ENCODE data around the gene LSM14B.
A peak's percentile ranks its signal among the peaks of the same experiment; 100 is the strongest.

The LSM14B gene

GRCh38 chr20:62088258-62089127 lies 33.8 kb upstream of the LSM14B start:
- Histone ChIP-seq H3K27ac (ENCODE audit: low read depth in 2 of 2, low read length in 2 of 2) (no peak overlapping the region), H3K4me3 (ENCODE audit: low read length in 2 of 2) (no peak overlapping the region), H3K27me3 (ENCODE audit: control insufficient read depth in 2 of 2, insufficient read depth in 2 of 2, low read length in 2 of 2) (no peaks in the 10 kb centered on the region), H3K9me3 (ENCODE audit: control insufficient read depth in 2 of 2, low read length in 2 of 2) (no peaks in the 10 kb centered on the region), H3K9ac (ENCODE audit: low read depth in 1 of 2, low read length in 2 of 2) (no peak overlapping the region), H3K4me1 (ENCODE audit: control insufficient read depth in 2 of 2, insufficient read depth in 2 of 2, low read length in 2 of 2) (no peaks in the 10 kb centered on the region), H3K36me3 (ENCODE audit: control insufficient read depth in 2 of 2, insufficient read depth in 2 of 2, low read length in 2 of 2) (no peaks in the 10 kb centered on the region)

DNA sequence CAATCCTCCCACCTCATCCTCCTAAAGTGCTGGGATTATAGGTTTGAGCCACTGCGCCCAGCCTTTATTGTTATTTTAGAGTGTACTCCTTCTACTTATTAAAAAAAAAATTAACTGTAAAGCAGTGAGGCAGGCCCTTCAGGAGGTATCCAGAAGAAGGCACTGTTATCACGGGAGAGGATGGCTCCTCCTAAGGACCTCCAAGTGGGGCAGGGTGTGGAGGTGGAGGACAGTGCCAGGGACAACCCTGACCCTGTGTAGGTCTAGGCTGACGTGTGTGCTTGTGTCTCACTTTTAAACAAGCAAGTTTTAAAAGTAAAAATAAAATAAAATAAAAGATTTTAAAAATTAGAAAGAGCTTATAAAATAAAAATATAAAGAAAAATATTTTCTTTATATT lies 32.9 kb upstream of the LSM14B start:
- Histone ChIP-seq H3K27ac (ENCODE audit: low read depth in 2 of 2, low read length in 2 of 2) (no peak overlapping the region), H3K4me3 (ENCODE audit: low read length in 2 of 2) (no peak overlapping the region), H3K27me3 (ENCODE audit: control insufficient read depth in 2 of 2, insufficient read depth in 2 of 2, low read length in 2 of 2) (no peaks in the 10 kb centered on the region), H3K36me3 (ENCODE audit: control insufficient read depth in 2 of 2, insufficient read depth in 2 of 2, low read length in 2 of 2) (no peaks in the 10 kb centered on the region), H3K9me3 (ENCODE audit: control insufficient read depth in 2 of 2, low read length in 2 of 2) (no peaks in the 10 kb centered on the region), H3K4me1 (ENCODE audit: control insufficient read depth in 2 of 2, insufficient read depth in 2 of 2, low read length in 2 of 2) (no peaks in the 10 kb centered on the region), H3K9ac (ENCODE audit: low read depth in 1 of 2, low read length in 2 of 2) (no peak overlapping the region)

GRCh38 chr20:62096421-62097380 lies 25.6 kb upstream of the LSM14B start:
- no peaks in the 10 kb centered on the region for H3K27me3 ChIP-seq (ENCODE audit: control insufficient read depth in 2 of 2, insufficient read depth in 2 of 2, low read length in 2 of 2)
- H3K27ac ChIP-seq (ENCODE audit: low read depth in 2 of 2, low read length in 2 of 2) = no peak overlapping the region
- H3K4me3 ChIP-seq (ENCODE audit: low read length in 2 of 2) = no peak overlapping the region
- H3K9ac ChIP-seq (ENCODE audit: low read depth in 1 of 2, low read length in 2 of 2) = no peak overlapping the region
- no peaks in the 10 kb centered on the region for H3K4me1 ChIP-seq (ENCODE audit: control insufficient read depth in 2 of 2, insufficient read depth in 2 of 2, low read length in 2 of 2)
- H3K9me3 ChIP-seq (ENCODE audit: control insufficient read depth in 2 of 2, low read length in 2 of 2) = no peaks in the 10 kb centered on the region
- no peaks in the 10 kb centered on the region for H3K36me3 ChIP-seq (ENCODE audit: control insufficient read depth in 2 of 2, insufficient read depth in 2 of 2, low read length in 2 of 2)

GRCh38 chr20:62097881-62098407 lies 24.3 kb upstream of the LSM14B start:
- H3K4me3 ChIP-seq (ENCODE audit: low read length in 2 of 2) = no peak overlapping the region
- H3K27me3 ChIP-seq (ENCODE audit: control insufficient read depth in 2 of 2, insufficient read depth in 2 of 2, low read length in 2 of 2) = no peaks in the 10 kb centered on the region
- no peak overlapping the region for H3K9ac ChIP-seq (ENCODE audit: low read depth in 1 of 2, low read length in 2 of 2)
- no peaks in the 10 kb centered on the region for H3K36me3 ChIP-seq (ENCODE audit: control insufficient read depth in 2 of 2, insufficient read depth in 2 of 2, low read length in 2 of 2)
- no peaks in the 10 kb centered on the region for H3K4me1 ChIP-seq (ENCODE audit: control insufficient read depth in 2 of 2, insufficient read depth in 2 of 2, low read length in 2 of 2)
- H3K27ac ChIP-seq (ENCODE audit: low read depth in 2 of 2, low read length in 2 of 2) = no peak overlapping the region
- no peaks in the 10 kb centered on the region for H3K9me3 ChIP-seq (ENCODE audit: control insufficient read depth in 2 of 2, low read length in 2 of 2)

GRCh38 chr20:62101078-62101477 lies 21.2 kb upstream of the LSM14B start:
- H3K27me3 ChIP-seq (ENCODE audit: control insufficient read depth in 2 of 2, insufficient read depth in 2 of 2, low read length in 2 of 2) = no peaks in the 10 kb centered on the region
- no peaks in the 10 kb centered on the region for H3K36me3 ChIP-seq (ENCODE audit: control insufficient read depth in 2 of 2, insufficient read depth in 2 of 2, low read length in 2 of 2)
- H3K9ac ChIP-seq (ENCODE audit: low read depth in 1 of 2, low read length in 2 of 2) = no peak overlapping the region
- H3K4me3 ChIP-seq (ENCODE audit: low read length in 2 of 2) = no peak overlapping the region
- H3K27ac ChIP-seq (ENCODE audit: low read depth in 2 of 2, low read length in 2 of 2) = no peak overlapping the region
- no peaks in the 10 kb centered on the region for H3K9me3 ChIP-seq (ENCODE audit: control insufficient read depth in 2 of 2, low read length in 2 of 2)
- H3K4me1 ChIP-seq (ENCODE audit: control insufficient read depth in 2 of 2, insufficient read depth in 2 of 2, low read length in 2 of 2) = peaks cover 4% of the 10 kb centered on the region in 2 donors

- Histone ChIP-seq H3K36me3 (ENCODE audit: control insufficient read depth in 2 of 2, insufficient read depth in 2 of 2, low read length in 2 of 2) (no peaks in the 10 kb centered on the region), H3K27me3 (ENCODE audit: control insufficient read depth in 2 of 2, insufficient read depth in 2 of 2, low read length in 2 of 2) (no peaks in the 10 kb centered on the region), H3K27ac (ENCODE audit: low read depth in 2 of 2, low read length in 2 of 2) (no peak overlapping the region), H3K9me3 (ENCODE audit: control insufficient read depth in 2 of 2, low read length in 2 of 2) (peaks cover 5 to 8% of the 10 kb centered on the region in 2 donors), H3K4me1 (ENCODE audit: control insufficient read depth in 2 of 2, insufficient read depth in 2 of 2, low read length in 2 of 2) (peaks cover 4% of the 10 kb centered on the region in 2 donors), H3K4me3 (ENCODE audit: low read length in 2 of 2) (no peak overlapping the region), H3K9ac (ENCODE audit: low read depth in 1 of 2, low read length in 2 of 2) (no peak overlapping the region)
These were observed 18.6 kb upstream of the LSM14B start for GRCh38 chr20:62103508-62104233.

GRCh38 chr20:62104234-62104789 lies 18.0 kb upstream of the LSM14B start:
- Histone ChIP-seq H3K27ac (ENCODE audit: low read depth in 2 of 2, low read length in 2 of 2) (no peak overlapping the region), H3K36me3 (ENCODE audit: control insufficient read depth in 2 of 2, insufficient read depth in 2 of 2, low read length in 2 of 2) (no peaks in the 10 kb centered on the region), H3K4me1 (ENCODE audit: control insufficient read depth in 2 of 2, insufficient read depth in 2 of 2, low read length in 2 of 2) (peaks cover 4% of the 10 kb centered on the region in 2 donors), H3K4me3 (ENCODE audit: low read length in 2 of 2) (no peak overlapping the region), H3K9ac (ENCODE audit: low read depth in 1 of 2, low read length in 2 of 2) (no peak overlapping the region), H3K9me3 (ENCODE audit: control insufficient read depth in 2 of 2, low read length in 2 of 2) (peaks cover 8 to 9% of the 10 kb centered on the region in 2 donors), H3K27me3 (ENCODE audit: control insufficient read depth in 2 of 2, insufficient read depth in 2 of 2, low read length in 2 of 2) (no peaks in the 10 kb centered on the region)

- Histone ChIP-seq H3K4me3 (ENCODE audit: low read length in 2 of 2) (no peak overlapping the region), H3K9ac (ENCODE audit: low read depth in 1 of 2, low read length in 2 of 2) (peak overlapping the region in 1 of 2 donors; percentile 37), H3K27me3 (ENCODE audit: control insufficient read depth in 2 of 2, insufficient read depth in 2 of 2, low read length in 2 of 2) (no peaks in the 10 kb centered on the region), H3K27ac (ENCODE audit: low read depth in 2 of 2, low read length in 2 of 2) (peak overlapping the region in 1 of 2 donors; percentile 2), H3K4me1 (ENCODE audit: control insufficient read depth in 2 of 2, insufficient read depth in 2 of 2, low read length in 2 of 2) (peaks cover 4% of the 10 kb centered on the region in 2 donors), H3K9me3 (ENCODE audit: control insufficient read depth in 2 of 2, low read length in 2 of 2) (peaks cover 9 to 12% of the 10 kb centered on the region in 2 donors), H3K36me3 (ENCODE audit: control insufficient read depth in 2 of 2, insufficient read depth in 2 of 2, low read length in 2 of 2) (no peaks in the 10 kb centered on the region)
These were observed 17.4 kb upstream of the LSM14B start for GRCh38 chr20:62104791-62105345.

DNA sequence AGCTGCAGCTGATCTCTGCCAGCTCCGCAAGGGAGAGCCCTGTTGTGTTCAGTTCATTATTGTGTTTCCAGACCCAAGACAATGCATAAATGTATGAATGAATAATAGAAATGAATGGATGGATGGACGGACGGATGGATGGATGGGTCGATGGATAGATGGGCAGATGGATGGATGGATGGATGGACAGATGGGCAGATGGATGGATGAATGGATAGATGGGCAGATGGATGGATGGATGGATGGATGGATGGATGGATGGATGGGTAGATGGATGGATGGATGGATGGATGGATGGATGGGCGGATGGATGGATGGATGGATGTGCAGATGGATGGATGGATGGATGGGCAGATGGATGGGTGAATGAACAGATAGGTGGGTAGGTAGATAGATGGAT lies 16.7 kb upstream of the LSM14B start:
- H3K27ac ChIP-seq (ENCODE audit: low read depth in 2 of 2, low read length in 2 of 2) = no peak overlapping the region
- H3K27me3 ChIP-seq (ENCODE audit: control insufficient read depth in 2 of 2, insufficient read depth in 2 of 2, low read length in 2 of 2) = no peaks in the 10 kb centered on the region
- no peak overlapping the region for H3K9ac ChIP-seq (ENCODE audit: low read depth in 1 of 2, low read length in 2 of 2)
- no peak overlapping the region for H3K4me3 ChIP-seq (ENCODE audit: low read length in 2 of 2)
- H3K4me1 ChIP-seq (ENCODE audit: control insufficient read depth in 2 of 2, insufficient read depth in 2 of 2, low read length in 2 of 2) = peaks cover 4% of the 10 kb centered on the region in 2 donors
- peaks cover 12 to 14% of the 10 kb centered on the region in 2 donors for H3K9me3 ChIP-seq (ENCODE audit: control insufficient read depth in 2 of 2, low read length in 2 of 2)
- no peaks in the 10 kb centered on the region for H3K36me3 ChIP-seq (ENCODE audit: control insufficient read depth in 2 of 2, insufficient read depth in 2 of 2, low read length in 2 of 2)
